HUES64 (cell line): Measurements from ENCODE around the gene SLC25A34.

Experiments
- H3K27ac ChIP-seq: 2 replicates; pipeline ENCODE4 v1.7.0; 2013; ENCODE audit warnings: low read depth, low read length, inconsistent platforms
- H3K27me3 ChIP-seq: 2 replicates; pipeline ENCODE4 v1.6.1; 2013; ENCODE audit warnings: mild to moderate bottlenecking, low read length; ENCODE audit not compliant: insufficient read depth
- H3K36me3 ChIP-seq: 2 replicates; pipeline ENCODE4 v1.6.1; 2013; ENCODE audit warnings: mild to moderate bottlenecking, low read length; ENCODE audit not compliant: insufficient read depth
- H3K4me1 ChIP-seq: 2 replicates; pipeline ENCODE4 v1.6.1; 2013; ENCODE audit warnings: mild to moderate bottlenecking, low read length, moderate library complexity; ENCODE audit not compliant: insufficient read depth
- H3K4me3 ChIP-seq: 2 replicates; pipeline ENCODE4 v1.5.1; 2013; ENCODE audit warnings: mild to moderate bottlenecking, low read length, moderate library complexity
- H3K9ac ChIP-seq: 2 replicates; pipeline ENCODE4 v1.6.1; 2013; ENCODE audit warnings: mild to moderate bottlenecking, low read depth, low read length
- H3K9me3 ChIP-seq: 2 replicates; pipeline ENCODE4 v1.6.1; 2013; ENCODE audit warnings: low read depth, low read length; ENCODE audit not compliant: insufficient read depth
- WGBS: fragments of 150-250, 120-280 bp; methylation state at CpG from one replicate; pipeline ENCODE4 v1.1.7; 2013; ENCODE audit warnings: missing lambda C conversion rate; 5-methylcytosine and 5-hydroxymethylcytosine counted together

Gene SLC25A34

DNA sequence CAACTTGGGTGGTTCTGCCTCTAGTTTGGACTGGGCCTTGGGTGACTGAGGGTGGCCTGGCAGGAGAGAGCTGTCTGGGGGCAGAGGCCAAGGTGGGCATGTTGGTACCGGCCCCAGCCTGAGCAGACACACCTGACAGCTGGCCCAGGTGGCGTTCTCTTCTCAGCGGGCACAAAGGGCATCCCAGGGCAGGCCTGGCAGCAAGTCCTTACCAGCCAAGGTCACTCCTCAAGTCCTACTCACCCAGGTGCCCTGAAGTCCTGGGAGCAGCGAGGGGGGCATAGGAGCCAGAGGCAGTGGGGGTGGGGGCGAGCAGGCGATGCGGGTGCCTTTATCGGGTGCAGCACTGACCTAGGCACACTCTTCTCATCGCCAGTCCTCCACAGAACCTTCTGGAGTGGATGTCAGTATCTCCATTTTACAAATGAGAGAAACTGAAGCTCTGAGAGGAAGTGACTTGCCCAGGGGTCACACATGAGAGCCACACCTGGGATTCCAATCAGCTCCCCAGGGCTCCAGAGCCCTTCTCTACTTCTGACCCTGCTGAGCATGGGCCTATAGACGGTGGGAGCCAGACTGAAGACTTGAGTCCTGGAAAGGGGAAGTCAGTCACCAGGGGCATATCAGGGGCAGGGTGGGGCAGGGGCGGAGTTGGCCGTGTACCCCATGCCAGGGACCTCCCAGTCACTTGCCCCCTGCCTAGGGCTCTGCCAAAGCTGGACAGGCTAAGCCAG lies 587 bp upstream of the SLC25A34 start:
- Histone ChIP-seq H3K9me3 (no peaks in the 10 kb centered on the region), H3K27ac (no peak overlapping the region), H3K27me3 (no peaks in the 10 kb centered on the region), H3K4me3 (no peak overlapping the region), H3K36me3 (peaks cover 38% of the 10 kb centered on the region), H3K4me1 (no peaks in the 10 kb centered on the region), H3K9ac (no peak overlapping the region)
- WGBS, result 91% methylated on average over 12 of the region's 12 CpGs

- no peak overlapping the region for H3K4me3 ChIP-seq
- H3K27me3 ChIP-seq, result no peaks in the 10 kb centered on the region
- no peaks in the 10 kb centered on the region for H3K9me3 ChIP-seq
- WGBS, result 86% methylated on average over 6 of the region's 6 CpGs
- H3K27ac ChIP-seq, result no peak overlapping the region
- H3K36me3 ChIP-seq, result peaks cover 24% of the 10 kb centered on the region
- no peaks in the 10 kb centered on the region for H3K4me1 ChIP-seq
- no peak overlapping the region for H3K9ac ChIP-seq
Observed at GRCh38 chr1:15736892-15737261, 819 bp downstream of the SLC25A34 start.

DNA sequence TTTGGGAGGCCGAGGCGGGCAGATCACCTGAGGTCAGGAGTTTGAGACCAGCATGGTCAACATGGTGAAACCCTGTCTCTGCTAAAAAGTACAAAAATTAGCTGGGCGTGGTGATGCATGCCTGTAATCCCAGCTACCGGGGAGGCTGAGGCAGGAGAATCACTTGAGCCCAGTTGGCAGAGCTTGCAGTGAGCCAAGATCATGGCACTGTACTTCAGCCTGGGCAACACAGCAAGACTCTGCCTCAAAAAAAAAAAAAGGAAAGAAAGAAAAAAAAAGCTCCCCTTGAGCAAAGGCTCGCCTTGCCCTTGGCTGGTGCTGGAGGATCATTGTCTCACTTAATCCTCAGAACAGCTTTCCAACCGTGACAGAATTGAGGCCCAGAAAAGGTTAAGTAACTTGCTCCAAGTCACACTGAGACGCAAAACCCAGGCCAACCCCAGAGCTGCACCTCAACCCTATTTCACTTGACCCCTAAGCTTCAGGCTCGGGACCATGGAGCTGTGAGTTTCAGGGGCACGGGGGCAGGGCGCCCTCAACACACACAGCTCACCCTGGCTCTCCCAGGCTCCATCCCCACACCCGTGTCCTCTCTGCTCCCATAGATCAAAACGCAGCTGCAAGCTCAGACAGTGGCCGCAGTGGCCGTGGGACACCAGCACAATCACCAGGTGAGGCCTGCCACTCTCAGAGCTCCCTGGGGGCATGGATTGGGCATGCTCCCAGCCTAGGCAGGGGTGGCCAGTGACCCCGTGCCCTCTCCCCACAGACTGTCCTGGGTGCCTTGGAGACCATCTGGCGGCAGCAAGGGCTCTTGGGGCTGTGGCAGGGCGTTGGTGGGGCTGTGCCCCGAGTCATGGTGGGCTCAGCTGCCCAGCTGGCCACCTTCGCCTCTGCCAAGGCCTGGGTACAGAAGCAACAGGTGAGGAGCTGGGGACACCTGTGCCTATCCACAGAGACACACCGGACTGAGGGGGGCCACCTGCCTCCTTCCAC lies 1.6 kb downstream of the SLC25A34 start:
- 87% methylated on average over 20 of the region's 20 CpGs for WGBS
- H3K27ac ChIP-seq, result no peak overlapping the region

GRCh38 chr1:15738416-15739113 lies 2.5 kb downstream of the SLC25A34 start:
- 93% methylated on average over 15 of the region's 15 CpGs for WGBS
- H3K4me3 ChIP-seq, result no peak overlapping the region
- H3K9me3 ChIP-seq, result no peaks in the 10 kb centered on the region
- H3K9ac ChIP-seq, result no peak overlapping the region
- no peaks in the 10 kb centered on the region for H3K27me3 ChIP-seq
- peaks cover 7% of the 10 kb centered on the region for H3K36me3 ChIP-seq
- no peak overlapping the region for H3K27ac ChIP-seq
- H3K4me1 ChIP-seq, result no peaks in the 10 kb centered on the region

More for the DNA sequence above, 1.6 kb downstream of the SLC25A34 start:
- Histone ChIP-seq H3K36me3 (peaks cover 16% of the 10 kb centered on the region), H3K27me3 (no peaks in the 10 kb centered on the region), H3K4me3 (no peak overlapping the region), H3K4me1 (no peaks in the 10 kb centered on the region), H3K9me3 (no peaks in the 10 kb centered on the region), H3K9ac (no peak overlapping the region)

GRCh38 chr1:15739259-15739658 lies 3.2 kb downstream of the SLC25A34 start:
- H3K4me3 ChIP-seq, result no peak overlapping the region
- H3K9me3 ChIP-seq, result no peaks in the 10 kb centered on the region
- no peaks in the 10 kb centered on the region for H3K27me3 ChIP-seq
- H3K4me1 ChIP-seq, result no peaks in the 10 kb centered on the region
- H3K36me3 ChIP-seq, result peaks cover 3% of the 10 kb centered on the region; the same call in 1 of the 2 replicates
- H3K9ac ChIP-seq, result no peak overlapping the region
- 89% methylated on average over 16 of the region's 16 CpGs for WGBS
- H3K27ac ChIP-seq, result no peak overlapping the region

GRCh38 chr1:15739745-15740144 lies 3.7 kb downstream of the SLC25A34 start:
- no peaks in the 10 kb centered on the region for H3K27me3 ChIP-seq
- H3K36me3 ChIP-seq, result no peaks in the 10 kb centered on the region
- no peak overlapping the region for H3K9ac ChIP-seq
- no peak overlapping the region for H3K27ac ChIP-seq
- no peaks in the 10 kb centered on the region for H3K9me3 ChIP-seq
- 90% methylated on average over 7 of the region's 7 CpGs for WGBS
- no peak overlapping the region for H3K4me3 ChIP-seq
- no peaks in the 10 kb centered on the region for H3K4me1 ChIP-seq

DNA sequence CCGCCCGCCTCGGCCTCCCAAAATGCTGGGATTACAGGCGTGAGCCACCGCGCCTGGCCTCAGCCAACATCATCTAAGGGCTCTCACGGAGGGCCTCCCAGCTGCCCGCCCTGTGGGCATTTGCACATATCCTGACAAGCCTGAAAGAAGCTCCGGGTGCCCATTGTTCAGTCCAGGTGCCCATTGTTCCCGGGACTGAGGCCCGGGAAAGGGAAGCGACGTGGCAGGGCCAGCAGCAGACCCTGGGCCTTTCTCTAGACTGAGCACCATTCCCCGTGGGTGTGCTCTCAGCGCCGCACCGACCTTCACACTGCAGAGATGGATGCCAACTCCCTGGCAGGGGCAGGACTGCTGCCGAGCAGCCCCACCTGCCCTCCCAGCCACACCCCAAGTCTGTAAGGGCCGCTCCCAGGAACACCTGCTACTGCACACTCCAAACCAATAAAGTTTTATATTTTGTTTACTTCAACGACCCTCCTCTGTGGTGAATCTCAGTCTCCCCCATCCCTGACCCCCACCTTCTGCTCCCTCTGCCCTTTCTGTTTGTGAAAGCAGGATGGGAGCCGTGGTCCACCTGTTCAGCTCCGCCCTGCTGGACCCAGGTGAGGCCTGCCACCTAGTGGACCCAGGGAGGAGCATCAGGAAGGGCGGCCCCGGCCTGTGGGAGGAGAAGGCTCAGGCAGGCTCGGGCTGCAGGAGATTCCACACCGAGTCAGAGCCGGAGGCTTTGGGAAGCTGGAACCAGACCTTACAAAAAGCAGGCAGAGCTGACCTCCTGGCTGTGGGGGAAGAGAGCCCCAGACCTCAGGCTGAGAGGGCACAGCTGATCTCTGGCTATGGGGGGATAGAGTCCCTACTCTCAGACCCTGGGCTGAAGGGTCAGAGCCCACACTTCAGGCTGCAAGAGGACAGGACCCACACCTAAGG lies 5.1 kb downstream of the SLC25A34 start:
- H3K36me3 ChIP-seq, result no peaks in the 10 kb centered on the region
- H3K4me1 ChIP-seq, result no peaks in the 10 kb centered on the region
- peak overlapping the region; percentile 75; the same call in 1 of the 2 replicates for H3K27ac ChIP-seq
- H3K27me3 ChIP-seq, result no peaks in the 10 kb centered on the region
- 64% methylated on average over 27 of the region's 27 CpGs for WGBS
- H3K9ac ChIP-seq, result no peak overlapping the region
- H3K9me3 ChIP-seq, result no peaks in the 10 kb centered on the region
- H3K4me3 ChIP-seq, result no peak overlapping the region

GRCh38 chr1:15742339-15742801 lies 6.3 kb downstream of the SLC25A34 start, which contains the start of gene TMEM82:
Gene TMEM82 (plus strand): TSS chr1:15742499. CDS start chr1:15742560, 61 bp downstream.
- H3K9me3 ChIP-seq, result no peaks in the 10 kb centered on the region
- H3K9ac ChIP-seq, result no peak within 1 kb of the TSS
- no peaks in the 10 kb centered on the region for H3K4me1 ChIP-seq
- H3K27me3 ChIP-seq, result no peaks in the 10 kb centered on the region
- peak within 1 kb of the TSS; percentile 75; the same call in 1 of the 2 replicates for H3K27ac ChIP-seq
- WGBS, result 36% methylated on average over 14 of the region's 14 CpGs
- H3K36me3 ChIP-seq, result no peaks in the 10 kb centered on the region
- 0 out of 2 replicates have a peak within 1 kb of the TSS, but pooled peaks have one; percentile 19 for H3K4me3 ChIP-seq

- Histone ChIP-seq H3K36me3 (no peaks in the 10 kb centered on the region), H3K27ac (no peak overlapping the region), H3K4me3 (no peak overlapping the region), H3K4me1 (0 out of 2 replicates have a peak, but pooled peaks cover 1% of the 10 kb centered on the region), H3K9ac (no peak overlapping the region), H3K27me3 (no peaks in the 10 kb centered on the region), H3K9me3 (no peaks in the 10 kb centered on the region)
- WGBS, result 89% methylated on average over 30 of the region's 30 CpGs
Observed at GRCh38 chr1:15744122-15744679, 8.1 kb downstream of the SLC25A34 start.

- no peak overlapping the region for H3K4me3 ChIP-seq
- 84% methylated on average over 8 of the region's 8 CpGs for WGBS
- no peaks in the 10 kb centered on the region for H3K27me3 ChIP-seq
- no peak overlapping the region for H3K9ac ChIP-seq
- H3K9me3 ChIP-seq, result no peaks in the 10 kb centered on the region
- no peak overlapping the region for H3K27ac ChIP-seq
- no peaks in the 10 kb centered on the region for H3K36me3 ChIP-seq
- peaks cover 9% of the 10 kb centered on the region; the same call in 1 of the 2 replicates for H3K4me1 ChIP-seq
Observed at GRCh38 chr1:15747378-15747777, 11.3 kb downstream of the SLC25A34 start.
